WTC11 (cell line): ENCODE measurements around the gene ADGRA1. TPM values are rescaled to one million over a fixed set of nuclear protein-coding genes. Genes with fewer than 3 reads are reported as not detected.

ENCODE experiments used
- ATAC-seq: fragments of 200-7000 bp; cut with Tn5 transposase; 2 replicates; pipeline ENCODE4 v1.10.0; 2021; ENCODE audit warnings: mild to moderate bottlenecking, moderate library complexity
- CTCF ChIA-PET: fragments of 300-600 bp; sonication (Branson Sonifier 250); formaldehyde crosslinking; loops from one replicate; lab custom pipeline; 2021; ENCODE audit warnings: antibody characterized with exemption; lab: Charles Lee
- POLR2A ChIA-PET: fragments of 350-600 bp; sonication (Branson Sonifier 250); formaldehyde crosslinking; loops from one replicate; lab custom pipeline; 2021; ENCODE audit warnings: antibody characterized with exemption; lab: Charles Lee
- DNase-seq: peaks from one replicate; pipeline ENCODE4 v3.0.0; 2021; ENCODE audit warnings: low spot score
- H3K27ac Mint-ChIP-seq: 2 replicates; pipeline ENCODE4 v1.8.0; 2021; ENCODE audit warnings: mixed read lengths
- H3K27me3 Mint-ChIP-seq: 2 replicates; pipeline ENCODE4 v1.8.0; 2021; ENCODE audit warnings: low read depth, mild to moderate bottlenecking, moderate library complexity, mixed read lengths
- H3K36me3 Mint-ChIP-seq: 2 replicates; pipeline ENCODE4 v1.8.0; 2021; ENCODE audit warnings: mixed read lengths
- H3K4me1 Mint-ChIP-seq: 2 replicates; pipeline ENCODE4 v1.8.0; 2022; ENCODE audit warnings: mixed read lengths
- H3K4me3 Mint-ChIP-seq: 2 replicates; pipeline ENCODE4 v1.8.0; 2021; ENCODE audit warnings: mild to moderate bottlenecking, moderate library complexity, mixed read lengths
- H3K9me3 Mint-ChIP-seq: 2 replicates; pipeline ENCODE4 v1.8.0; 2021; ENCODE audit warnings: mixed read lengths
- EMX1 ChIP-seq: fragments of 250-450 bp; sonication (Bioruptor Pico); IDR thresholded peaks from 2 replicates; pipeline ENCODE4 v1.8.0; 2021; ENCODE audit warnings: mild to moderate bottlenecking
- FOXJ3 ChIP-seq: sonication (generic); formaldehyde crosslinking; IDR thresholded peaks from 2 replicates; pipeline ENCODE4 v1.9.0; 2021; ENCODE audit warnings: missing genetic modification reagents, mild to moderate bottlenecking, borderline replicate concordance
- KAT7 ChIP-seq: sonication (generic); formaldehyde crosslinking; IDR thresholded peaks from 2 replicates; pipeline ENCODE4 v1.8.1; 2023; ENCODE audit warnings: missing genetic modification reagents, mild to moderate bottlenecking, borderline replicate concordance
- MAX ChIP-seq: sonication (generic); formaldehyde crosslinking; IDR thresholded peaks from 2 replicates; pipeline ENCODE4 v1.8.0; 2022; ENCODE audit warnings: mild to moderate bottlenecking, missing genetic modification reagents
- NFE2L1 ChIP-seq: sonication (generic); formaldehyde crosslinking; IDR thresholded peaks from 2 replicates; pipeline ENCODE4 v1.8.1; 2023; ENCODE audit warnings: missing genetic modification reagents
- NR2C2 ChIP-seq: sonication (generic); formaldehyde crosslinking; IDR thresholded peaks from 2 replicates; pipeline ENCODE4 v1.8.0; 2022; ENCODE audit warnings: mild to moderate bottlenecking, missing genetic modification reagents
- OVOL2 ChIP-seq: fragments of 250-450 bp; sonication (Bioruptor Pico); IDR thresholded peaks from 2 replicates; pipeline ENCODE4 v1.9.0; 2021; ENCODE audit warnings: mild to moderate bottlenecking, borderline replicate concordance
- PRRX2 ChIP-seq: fragments of 250-450 bp; sonication (Bioruptor Pico); IDR thresholded peaks from 2 replicates; pipeline ENCODE4 v1.8.0; 2021; ENCODE audit warnings: mild to moderate bottlenecking
- RELA ChIP-seq: sonication (generic); formaldehyde crosslinking; IDR thresholded peaks from 2 replicates; pipeline ENCODE4 v1.8.1; 2022; ENCODE audit warnings: missing genetic modification reagents, mild to moderate bottlenecking, borderline replicate concordance
- RORB ChIP-seq: fragments of 250-450 bp; sonication (Bioruptor Pico); IDR thresholded peaks from 2 replicates; pipeline ENCODE4 v1.9.0; 2021; ENCODE audit warnings: mild to moderate bottlenecking
- TCF7 ChIP-seq: sonication (generic); formaldehyde crosslinking; IDR thresholded peaks from 2 replicates; pipeline ENCODE4 v1.8.0; 2022; ENCODE audit warnings: mild to moderate bottlenecking, low read depth, missing genetic modification reagents, moderate library complexity
- TEAD1 ChIP-seq: sonication (generic); formaldehyde crosslinking; IDR thresholded peaks from 2 replicates; pipeline ENCODE4 v1.8.0; 2022; ENCODE audit warnings: mild to moderate bottlenecking, missing genetic modification reagents
- ZBTB21 ChIP-seq: sonication (generic); formaldehyde crosslinking; IDR thresholded peaks from 2 replicates; pipeline ENCODE4 v1.8.1; 2023; ENCODE audit warnings: mild to moderate bottlenecking, missing genetic modification reagents, borderline replicate concordance
- ZBTB43 ChIP-seq: sonication (generic); formaldehyde crosslinking; IDR thresholded peaks from 2 replicates; pipeline ENCODE4 v1.8.1; 2023; ENCODE audit warnings: mild to moderate bottlenecking, missing genetic modification reagents
- ZMAT4 ChIP-seq: fragments of 250-450 bp; sonication (Bioruptor Pico); IDR thresholded peaks from 2 replicates; pipeline ENCODE4 v1.9.0; 2021; ENCODE audit warnings: mild to moderate bottlenecking
- ZNF263 ChIP-seq: sonication (generic); formaldehyde crosslinking; IDR thresholded peaks from 2 replicates; pipeline ENCODE4 v1.8.1; 2022; ENCODE audit warnings: low read depth, mild to moderate bottlenecking, moderate library complexity, missing genetic modification reagents
- ZNF396 ChIP-seq: fragments of 250-450 bp; sonication (Bioruptor Pico); IDR thresholded peaks from 2 replicates; pipeline ENCODE4 v1.8.0; 2021; ENCODE audit warnings: mild to moderate bottlenecking, moderate library complexity, borderline replicate concordance
- ZNF512 ChIP-seq: sonication (generic); formaldehyde crosslinking; IDR thresholded peaks from 2 replicates; pipeline ENCODE4 v1.8.1; 2022; ENCODE audit warnings: missing genetic modification reagents, borderline replicate concordance
- total RNA-seq: library from RNA; stranded (reverse); gene quantifications from 3 replicates; pipeline ENCODE4 v1.2.3, GENCODE V29; 2021

ADGRA1 gene
- total RNA-seq, 1 experiment from 2014 or later: 0.20 TPM

DNA sequence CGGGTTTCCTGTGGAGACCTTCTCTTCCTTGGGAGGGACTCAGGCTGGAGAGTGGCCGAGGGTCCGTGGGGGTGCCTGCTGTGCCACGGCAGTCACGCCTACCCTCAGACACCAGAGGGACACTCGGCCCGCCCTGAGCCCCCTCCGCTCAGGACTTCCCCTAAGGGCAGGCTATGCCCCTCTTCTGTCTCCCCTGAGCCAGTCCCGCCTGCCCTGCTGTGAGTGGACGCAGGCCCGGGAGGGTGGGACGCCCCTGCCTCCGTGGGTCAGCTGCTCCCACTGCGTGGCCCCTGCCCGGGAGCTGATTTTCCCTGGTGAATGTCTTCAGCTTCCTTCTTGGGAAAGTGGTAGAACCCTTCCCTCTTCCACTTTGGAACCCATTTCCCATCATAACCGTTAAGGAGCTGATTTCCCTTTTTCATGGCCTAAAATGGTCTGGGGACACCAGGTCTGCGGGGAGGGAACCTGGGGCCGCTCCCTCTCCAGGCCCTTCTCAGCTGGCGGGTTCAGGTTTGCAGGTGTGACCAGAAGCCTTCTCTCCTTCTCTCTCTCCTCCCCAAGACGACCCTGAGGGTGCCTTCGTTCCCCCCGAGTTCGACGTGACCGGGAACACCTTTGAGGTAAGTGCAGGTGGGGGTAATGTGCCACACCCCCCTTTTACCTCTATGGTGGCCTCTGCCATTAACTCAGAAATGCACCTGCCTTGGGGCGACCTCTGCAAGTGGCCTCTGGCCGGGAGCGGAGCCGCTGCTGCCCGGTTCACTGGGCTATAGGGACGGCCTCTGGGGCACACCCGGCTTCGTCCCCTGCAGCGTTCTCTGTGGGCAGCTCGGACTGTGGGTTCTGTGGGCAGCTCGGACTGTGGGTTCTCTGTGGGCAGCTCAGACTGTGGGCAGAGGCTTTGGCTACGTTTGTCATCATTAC lies 80.2 kb downstream of the ADGRA1 start:
- H3K4me1 Mint-ChIP-seq: peaks cover 11% of the 10 kb centered on the region
- TF ChIP-seq TCF7 (CRISPR knock-in tag): no peak
- TF ChIP-seq OVOL2 (CRISPR knock-in tag): no peak
- TF ChIP-seq, all 79 proteins: peak for 0
- ChIA-PET POLR2A (no interaction called here), CTCF (no interaction called here)
- H3K27me3 Mint-ChIP-seq: no peaks in the 10 kb centered on the region
- DNase-seq: no peak
- no peak overlapping the region for H3K4me3 Mint-ChIP-seq
- no peak for ATAC-seq
- 0 out of 2 replicates have a peak overlapping the region, but pooled peaks have one; percentile 27 for H3K27ac Mint-ChIP-seq
- 0 out of 2 replicates have a peak, but pooled peaks cover 4% of the 10 kb centered on the region for H3K9me3 Mint-ChIP-seq
- peaks cover 21% of the 10 kb centered on the region for H3K36me3 Mint-ChIP-seq

DNA sequence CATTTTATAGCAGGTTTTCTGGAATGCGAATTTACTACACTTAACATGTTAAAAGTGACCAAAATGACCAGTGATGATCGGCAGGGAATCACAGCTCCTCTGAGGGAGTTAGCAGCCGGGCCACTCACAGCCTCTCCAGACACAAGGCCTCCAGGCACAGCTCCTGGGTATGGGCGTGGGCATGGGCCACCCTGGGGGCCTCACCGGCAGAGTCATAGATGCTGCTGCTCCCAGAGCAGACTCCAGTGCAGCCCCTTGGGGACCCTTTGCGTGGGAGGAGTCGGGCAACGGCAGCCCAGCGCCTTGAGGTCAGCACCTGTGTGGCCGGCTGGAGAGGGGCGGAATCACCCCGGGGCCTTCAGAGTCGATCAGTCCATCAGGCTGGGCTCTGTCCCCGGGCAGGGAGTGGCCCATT lies 80.9 kb downstream of the ADGRA1 start:
- no peak overlapping the region for H3K4me3 Mint-ChIP-seq
- peaks cover 4% of the 10 kb centered on the region; the same call in 1 of the 2 replicates for H3K4me1 Mint-ChIP-seq
- ATAC-seq: no peak
- no peak overlapping the region for H3K27ac Mint-ChIP-seq
- TF ChIP-seq EMX1 (CRISPR knock-in tag) (no peak), ZNF263 (CRISPR knock-in tag) (no peak), FOXJ3 (CRISPR knock-in tag) (no peak), ZBTB43 (no peak), NR2C2 (no peak), TEAD1 (CRISPR knock-in tag) (no peak), ZNF512 (CRISPR knock-in tag) (no peak), KAT7 (CRISPR knock-in tag) (no peak), TCF7 (CRISPR knock-in tag) (no peak), RORB (no peak), ZNF396 (CRISPR knock-in tag) (no peak), OVOL2 (CRISPR knock-in tag) (no peak), NFE2L1 (CRISPR knock-in tag) (no peak), ZBTB21 (CRISPR knock-in tag) (no peak), RELA (no peak), MAX (CRISPR knock-in tag) (no peak), PRRX2 (CRISPR knock-in tag) (no peak), ZMAT4 (CRISPR knock-in tag) (no peak)
- peaks cover 23% of the 10 kb centered on the region for H3K36me3 Mint-ChIP-seq
- 0 out of 2 replicates have a peak, but pooled peaks cover 4% of the 10 kb centered on the region for H3K9me3 Mint-ChIP-seq
- no peak for DNase-seq
- POLR2A ChIA-PET: no interaction called here
- CTCF ChIA-PET: no interaction called here
- no peaks in the 10 kb centered on the region for H3K27me3 Mint-ChIP-seq
